GM19324 (cell line): ENCODE results near the gene TTC21B.
"Not testable (repeated sequence)": the region's sequence is repeated elsewhere in the genome, so short reads cannot be mapped to it uniquely, and the experiment has no call there.

Source experiments
- ATAC-seq: cut with Tn5 transposase; IDR thresholded peaks from one replicate; pipeline ENCODE4 v1.9.1; 2021; ENCODE audit warnings: mild to moderate bottlenecking, moderate library complexity; ENCODE audit not compliant: unreplicated experiment, low FRiP score

Gene TTC21B

DNA sequence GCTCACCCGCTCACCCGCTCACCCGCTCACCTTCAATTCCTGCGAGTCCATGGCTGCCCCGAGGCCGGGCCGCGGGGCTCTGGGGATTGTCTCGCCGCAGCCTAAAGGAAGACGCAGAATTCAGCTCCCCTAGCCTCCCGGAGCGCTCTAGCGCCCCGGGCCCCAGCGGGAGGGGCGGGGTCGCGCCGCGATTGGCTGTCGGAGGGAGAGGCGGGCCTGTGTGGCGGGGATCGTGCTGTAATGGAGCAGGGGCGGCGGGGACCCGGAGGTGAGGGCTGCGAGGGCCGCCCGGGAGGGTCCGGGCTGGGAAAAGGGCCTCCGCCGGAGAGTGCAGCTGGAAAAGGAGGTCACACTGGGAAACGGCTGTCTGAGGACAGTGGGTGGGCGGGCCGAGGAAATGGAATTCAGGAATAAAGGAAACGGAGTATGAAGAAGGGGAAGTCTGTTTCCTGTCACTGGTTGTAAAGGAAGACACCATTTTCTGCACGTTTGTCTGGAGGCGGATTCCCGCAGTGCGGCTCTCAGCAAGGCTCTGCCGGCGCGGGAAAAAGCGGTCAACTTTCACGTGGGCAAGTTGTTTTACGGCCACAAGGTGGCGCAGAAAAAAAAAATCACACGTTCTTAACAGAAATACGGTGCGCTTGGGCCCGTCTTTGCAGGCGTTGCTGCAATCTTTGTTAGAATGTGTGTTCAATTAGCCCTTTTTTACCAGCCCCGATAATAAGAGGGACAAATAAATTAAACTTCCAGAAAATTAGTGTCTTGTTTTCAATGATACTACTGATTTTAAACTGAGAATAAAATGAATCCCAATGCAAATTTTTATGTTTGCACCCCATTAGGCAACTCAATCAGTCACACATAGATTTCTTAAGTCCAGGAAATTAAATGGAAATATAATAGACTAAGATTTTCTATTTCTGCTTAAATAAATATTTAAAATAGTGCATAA is at the start of gene TTC21B:
Gene TTC21B (minus strand): TSS at position 122 of the 952 bp plus-strand sequence. CDS start 71 bp downstream, at position 51.
- ATAC-seq, result peak; percentile 99

- no peak for ATAC-seq
Observed at GRCh38 chr2:166000401-166000800, 46.8 kb upstream of the TTC21B start.

DNA sequence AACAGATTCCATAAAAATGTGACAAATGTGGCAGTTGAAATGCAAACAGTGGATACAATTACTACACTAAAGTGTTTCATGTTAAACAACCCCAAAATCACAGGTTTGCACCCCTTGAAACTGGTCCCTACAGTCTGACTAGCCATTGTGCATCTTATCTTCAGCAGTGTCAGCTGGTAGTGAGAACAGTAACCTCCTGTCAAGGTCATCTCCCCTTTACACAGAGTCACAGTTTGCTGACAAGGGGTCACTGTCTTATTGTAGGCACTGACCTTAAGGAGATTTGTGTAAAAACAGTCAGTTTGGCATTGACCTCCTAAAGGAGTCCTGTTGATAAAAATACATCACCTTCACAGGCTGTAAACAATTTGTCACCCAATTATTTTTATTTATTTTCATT is 37.3 kb upstream of the TTC21B start:
- no peak for ATAC-seq

GRCh38 chr2:165989851-165990250 is 36.3 kb upstream of the TTC21B start:
- ATAC-seq, result no peak

DNA sequence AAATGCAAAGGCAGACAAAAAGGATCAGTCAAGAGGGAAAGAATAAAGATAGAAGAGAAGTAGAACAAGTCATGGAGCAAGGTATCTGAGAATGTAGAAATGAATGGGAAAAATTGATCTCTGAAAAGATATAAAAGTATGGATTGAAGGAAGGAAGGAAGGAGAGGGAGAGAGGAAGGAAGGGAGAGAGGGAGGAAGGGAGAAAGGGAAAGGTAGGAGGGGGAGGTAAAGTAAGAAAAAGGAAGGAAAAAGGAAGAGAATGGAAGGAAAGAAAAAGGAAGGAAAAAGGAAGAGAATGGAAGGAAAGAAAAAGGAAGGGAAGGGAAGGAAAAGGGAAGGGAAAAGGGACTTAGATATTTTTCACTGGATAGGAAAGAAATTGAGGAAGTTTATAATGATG is 31.5 kb upstream of the TTC21B start:
- no peak for ATAC-seq

DNA sequence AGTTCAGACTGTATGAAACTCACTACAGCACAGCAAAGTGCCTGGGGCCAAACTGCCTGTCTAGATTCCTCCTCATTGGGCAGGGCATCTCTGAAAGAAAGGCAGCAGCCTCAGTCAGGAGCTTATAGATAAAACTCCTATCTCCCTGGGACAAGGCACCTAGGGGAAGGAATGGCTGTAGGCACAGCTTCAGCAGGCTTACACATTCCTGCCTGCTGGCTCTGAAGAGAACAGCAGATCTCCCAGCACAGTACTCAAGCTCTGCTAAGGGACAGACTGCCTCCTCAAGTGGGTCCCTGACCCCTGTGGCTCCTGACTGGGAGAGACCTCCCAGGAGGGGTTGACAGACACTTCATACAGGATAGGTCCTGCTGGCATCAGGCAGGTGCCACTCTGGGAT is 18.6 kb upstream of the TTC21B start:
- not testable (repeated sequence) for ATAC-seq

GRCh38 chr2:165970663-165971062 is 17.1 kb upstream of the TTC21B start:
- ATAC-seq, result no peak

GRCh38 chr2:165969227-165969626 is 15.7 kb upstream of the TTC21B start:
- ATAC-seq, result no peak

DNA sequence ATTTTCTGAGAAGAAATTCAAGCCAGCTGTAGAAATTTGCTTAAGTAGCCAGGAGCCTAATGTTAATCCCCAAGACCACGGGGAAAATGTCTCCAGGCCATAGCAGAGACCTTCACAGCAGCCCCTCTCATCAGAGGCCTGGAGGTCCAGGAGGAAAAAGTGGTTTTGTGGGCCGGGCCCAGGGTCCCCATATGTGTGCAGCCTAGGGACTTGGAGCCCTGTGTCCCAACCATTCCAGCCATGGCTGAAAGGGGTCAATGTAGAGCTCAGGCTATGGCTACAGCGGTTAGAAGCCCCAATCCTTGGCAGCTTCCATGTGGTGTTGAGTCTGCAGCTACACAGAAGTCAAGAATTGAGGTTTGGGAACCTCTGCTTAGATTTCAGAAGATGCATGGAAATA is 14.2 kb upstream of the TTC21B start:
- no peak for ATAC-seq

DNA sequence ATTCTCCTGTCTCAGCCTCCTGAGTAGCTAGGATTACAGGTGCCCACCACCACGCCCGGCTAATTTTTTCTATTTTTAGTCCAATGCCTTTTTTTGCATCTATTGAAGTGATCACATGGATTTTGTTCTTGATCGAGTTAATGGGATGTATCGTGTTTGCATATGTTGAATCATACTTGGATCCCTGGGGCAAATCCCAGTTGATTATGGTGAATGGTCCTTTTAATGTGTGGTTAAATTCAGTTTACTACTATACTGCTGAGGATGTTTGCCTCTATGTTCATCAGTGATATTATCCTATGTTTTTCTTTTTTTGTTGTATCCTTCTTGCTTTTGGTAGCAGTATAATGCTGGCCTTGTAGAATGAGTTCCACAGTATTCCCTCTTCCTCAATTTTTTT is 8.2 kb upstream of the TTC21B start:
- no peak for ATAC-seq

DNA sequence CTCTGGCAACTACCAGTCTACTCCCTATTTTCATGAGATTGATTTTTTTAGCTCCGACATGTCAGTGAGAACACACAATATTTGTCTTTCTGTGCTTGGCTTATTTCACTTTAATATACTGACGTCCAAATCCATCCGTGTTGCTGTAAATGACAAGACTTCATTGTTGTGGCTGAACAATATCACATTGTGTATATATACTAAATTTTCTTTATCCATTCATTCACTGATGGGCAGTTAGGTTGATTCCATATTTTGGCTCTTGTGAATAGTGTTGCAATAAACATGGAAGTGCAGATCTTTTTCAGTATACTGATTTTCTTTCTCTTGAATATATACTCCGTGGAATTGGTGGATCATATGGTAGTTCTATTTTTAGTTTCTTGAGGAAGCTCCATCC is 5.8 kb upstream of the TTC21B start:
- ATAC-seq, result no peak

DNA sequence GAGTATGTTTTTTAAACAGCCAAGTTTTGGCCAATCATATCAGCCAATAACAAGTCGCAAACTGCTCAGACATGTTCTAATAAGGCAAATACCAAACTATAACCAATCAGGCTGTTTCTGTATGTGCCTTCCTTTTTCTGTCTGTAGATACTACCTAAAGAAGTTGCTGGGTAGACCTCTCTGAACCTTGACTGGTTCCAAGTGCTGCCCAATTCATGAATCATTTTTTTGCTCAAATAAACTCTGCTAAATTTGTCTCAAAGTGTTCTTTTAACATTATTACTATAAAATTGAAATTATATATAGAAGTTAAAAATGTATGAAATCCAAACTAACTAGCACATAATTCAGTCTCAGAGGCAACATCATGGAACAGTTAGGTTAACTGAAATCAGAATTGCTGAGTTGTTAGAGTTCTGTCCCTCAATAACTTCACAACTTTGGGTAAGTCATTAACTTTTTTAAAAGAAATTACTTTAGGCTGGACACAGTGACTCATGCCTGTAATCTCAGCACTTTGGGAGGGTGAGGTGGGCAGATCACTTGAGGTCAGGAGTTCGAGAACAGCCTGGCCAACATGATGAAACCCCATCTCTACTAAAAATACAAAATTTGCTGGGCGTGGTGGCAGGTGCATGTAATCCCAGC is 4.9 kb upstream of the TTC21B start:
- no peak for ATAC-seq

DNA sequence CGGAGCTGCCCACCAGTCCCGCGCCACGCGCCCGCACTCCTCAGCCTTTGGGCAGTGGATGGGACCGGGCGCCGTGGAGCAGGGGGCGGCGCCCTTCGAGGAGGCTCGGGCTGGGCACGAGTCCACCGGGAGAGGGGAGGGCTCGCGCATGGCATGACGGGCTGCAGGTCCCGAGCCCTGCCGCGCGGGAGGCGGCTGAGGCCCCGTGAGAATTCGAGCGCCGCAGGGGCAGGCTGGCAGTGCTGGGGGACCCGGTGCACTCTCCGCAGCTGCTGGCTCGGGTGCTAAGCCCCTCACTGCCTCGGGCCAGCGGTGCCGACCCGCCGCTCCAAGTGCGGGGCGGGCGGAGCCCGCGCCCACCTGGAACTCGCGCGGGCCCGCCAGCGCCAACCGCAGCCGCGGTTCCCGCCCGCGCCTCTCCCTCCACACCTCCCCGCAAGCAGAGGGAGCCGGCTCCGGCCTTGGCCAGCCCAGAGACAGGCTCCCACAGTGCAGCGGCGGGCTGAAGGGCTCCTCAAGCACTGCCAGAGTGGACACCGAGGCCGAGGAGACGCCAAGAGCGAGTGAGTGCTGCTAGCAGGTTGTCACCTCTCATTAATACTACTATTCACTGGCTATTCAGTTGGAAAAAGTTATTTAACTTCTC is 3.6 kb upstream of the TTC21B start:
- ATAC-seq, result no peak

DNA sequence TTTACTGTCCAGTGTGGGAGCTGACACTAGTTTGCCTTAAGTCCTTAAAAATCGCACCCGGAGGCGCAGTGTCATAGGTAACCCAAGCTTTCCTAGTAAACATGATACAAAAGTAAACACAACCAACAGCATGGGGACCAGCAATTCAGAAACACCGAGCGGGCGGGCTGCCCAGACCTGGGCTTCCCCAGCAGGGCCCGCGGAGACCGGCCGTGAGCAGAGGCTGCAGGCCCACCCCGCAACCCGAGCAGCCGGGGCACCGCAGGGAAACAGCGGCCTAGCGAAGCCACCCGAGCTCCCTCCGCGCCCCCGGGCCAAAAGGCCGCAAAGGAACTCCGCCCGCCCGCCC is 296 bp downstream of the TTC21B start:
- peak; percentile 46 for ATAC-seq

- no peak for ATAC-seq
Observed at GRCh38 chr2:165952741-165953211, 800 bp downstream of the TTC21B start.

- no peak for ATAC-seq
Observed at GRCh38 chr2:165952085-165952484, 1.5 kb downstream of the TTC21B start.

DNA sequence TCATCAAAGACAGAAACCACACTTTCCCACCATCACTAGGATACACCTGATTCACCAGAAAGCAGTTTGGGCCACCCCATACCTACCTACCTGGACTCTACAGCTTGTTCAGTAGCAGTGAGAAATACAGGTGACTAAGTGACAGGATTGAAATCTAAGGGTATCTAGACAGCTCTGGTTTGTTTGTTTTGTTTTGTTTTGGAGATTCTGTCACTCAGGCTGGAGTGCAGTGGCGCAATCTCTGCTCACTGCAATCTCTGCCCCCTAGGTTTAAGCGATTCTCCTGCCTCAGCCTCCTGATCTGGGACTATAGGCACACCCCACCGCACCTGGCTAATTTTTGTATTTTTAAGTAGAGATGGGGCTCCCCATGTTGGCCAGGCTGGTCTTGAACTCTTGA is 3.1 kb downstream of the TTC21B start:
- ATAC-seq, result no peak

- ATAC-seq, result no peak
Observed at GRCh38 chr2:165941827-165942226, 11.7 kb downstream of the TTC21B start.

DNA sequence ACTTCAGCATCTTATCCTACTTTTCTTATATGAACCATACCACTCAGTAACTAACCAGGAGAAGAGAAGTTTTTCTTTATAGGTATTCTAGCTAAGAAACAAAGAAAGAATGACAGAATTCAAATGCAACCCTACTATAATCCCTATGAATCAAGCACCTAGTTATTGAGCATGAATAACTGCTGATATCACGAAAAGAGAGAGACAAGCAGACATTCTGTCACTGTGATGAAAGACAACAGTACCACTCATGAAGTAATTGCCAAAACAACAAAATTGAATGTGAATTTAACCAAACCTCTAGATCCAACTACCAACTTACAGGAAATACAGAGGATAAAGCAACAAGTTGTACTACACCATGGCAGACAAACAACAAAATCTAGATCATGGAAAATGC is 15.3 kb downstream of the TTC21B start:
- ATAC-seq, result no peak

DNA sequence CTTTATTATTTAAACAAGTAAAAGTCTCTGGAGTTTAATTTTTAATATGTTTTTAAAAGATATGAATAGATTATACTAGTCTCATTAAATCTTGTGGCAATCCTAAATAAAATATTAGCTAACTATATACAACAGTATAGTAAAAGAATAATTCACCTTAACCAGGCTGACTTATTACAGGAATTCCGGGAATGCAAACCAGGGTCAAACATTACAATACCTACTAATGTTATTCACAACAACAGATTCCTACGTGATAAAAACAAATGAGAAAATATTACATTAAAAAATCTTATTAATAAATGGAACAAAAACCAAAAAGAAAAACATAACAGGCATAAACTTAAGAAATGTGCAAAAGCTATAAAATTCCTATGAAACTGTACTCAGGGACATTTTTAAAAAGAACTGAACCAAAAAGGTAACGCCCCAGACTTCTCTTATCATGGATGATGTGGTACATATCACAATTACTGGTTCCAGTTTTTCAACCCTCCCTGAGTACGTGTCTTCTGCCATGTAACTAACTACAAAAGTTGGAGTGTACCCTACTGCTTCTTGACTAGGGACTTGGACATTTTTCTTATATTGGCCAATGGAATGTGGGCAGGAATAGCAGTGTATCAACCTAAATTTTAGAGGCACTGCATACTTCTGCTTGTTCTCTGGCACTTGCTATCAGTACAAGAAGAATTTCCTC is 20.2 kb downstream of the TTC21B start:
- ATAC-seq, result no peak

DNA sequence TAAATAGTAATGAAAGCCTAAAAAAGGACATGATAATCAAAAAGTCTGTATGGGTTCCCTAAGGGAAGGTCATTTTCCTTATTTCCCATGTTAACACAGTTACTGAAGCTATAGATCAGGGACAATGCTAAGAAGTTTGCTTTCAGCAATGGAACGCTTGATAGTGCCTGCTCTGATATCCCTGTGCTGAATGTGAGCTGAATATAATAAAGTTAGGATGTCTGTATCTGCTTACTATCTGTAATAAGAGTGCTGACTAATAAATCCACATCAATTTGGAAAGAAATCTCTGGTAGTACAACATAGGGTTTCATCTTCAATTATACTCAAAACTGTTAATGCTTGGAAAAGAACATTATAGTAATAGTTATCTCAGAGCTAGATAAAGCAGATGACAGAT is 25.8 kb downstream of the TTC21B start:
- no peak for ATAC-seq
